ENCODE measurements around the gene DLL1. TPM values are rescaled to one million over a fixed set of nuclear protein-coding genes. Genes with fewer than 3 reads are reported as not detected.
A peak's percentile ranks its signal among the peaks of the same experiment; 100 is the strongest.

DLL1 gene
- total and polyA plus RNA-seq, 8 donors, result 10.8 to 21.6 (median 15.3) TPM

GRCh38 chr6:170296423-170296745 lies 5.5 kb upstream of the DLL1 start:
- DNase-seq (no peak), FAIRE-seq (no peak), ATAC-seq (no peak)
- Histone ChIP-seq H3K27ac (no peak overlapping the region), H3K4me1 (peaks cover 27 to 32% (median 28%) of the 10 kb centered on the region in 3 donors), H3K9me3 (no peaks in the 10 kb centered on the region), H3K27me3 (no peaks in the 10 kb centered on the region), H3K36me3 (no peaks in the 10 kb centered on the region), H3K4me3 (peak overlapping the region; percentile 14 to 75 (median 34))
- intact Hi-C loops (cut with DNase I), result loop anchor here in 1 of 3 donors (10.0 kb wide), 2 partner anchors 332 to 462 kb away; no protein-coding TSS in a partner anchor
- TF ChIP-seq CTCF (IDR thresholded peaks at IDR 0.05), result no peak
- WGBS, 2 donors, result 5 to 7% methylated on average over 20 to 47 of the region's 47 CpGs

- DNase-seq (peak in 4 of 6 donors; percentile 45 to 83 (median 50)), ATAC-seq (peak; percentile 35 to 59 (median 40)), FAIRE-seq (no peak)
- no peaks in the 10 kb centered on the region for H3K36me3 ChIP-seq
- H3K27ac ChIP-seq, result no peak overlapping the region
- H3K27me3 ChIP-seq, result no peaks in the 10 kb centered on the region
- WGBS, 2 donors, result 2% methylated on average over 64 to 109 of the region's 109 CpGs
- H3K4me1 ChIP-seq, result peaks cover 27 to 32% (median 28%) of the 10 kb centered on the region in 3 donors
- H3K4me3 ChIP-seq, result peak overlapping the region; percentile 14 to 75 (median 34)
- no peak for TF ChIP-seq CTCF (IDR thresholded peaks at IDR 0.05)
- H3K9me3 ChIP-seq, result no peaks in the 10 kb centered on the region
- intact Hi-C loops (cut with DNase I), result loop anchor here in 1 of 3 donors (10.0 kb wide), 2 partner anchors 331 to 461 kb away; no protein-coding TSS in a partner anchor
Observed at GRCh38 chr6:170295510-170296422, 4.9 kb upstream of the DLL1 start.

GRCh38 chr6:170294813-170295509 lies 4.1 kb upstream of the DLL1 start:
- DNase-seq, result no peak
- no peak for FAIRE-seq
- no peaks in the 10 kb centered on the region for H3K36me3 ChIP-seq
- no peaks in the 10 kb centered on the region for H3K27me3 ChIP-seq
- WGBS, 2 donors, result 33 to 36% methylated on average over 28 to 30 of the region's 30 CpGs
- no peak for ATAC-seq
- TF ChIP-seq CTCF (IDR thresholded peaks at IDR 0.05), result no peak
- intact Hi-C loops (cut with DNase I), result loop anchor here in 1 of 3 donors (10.0 kb wide), 2 partner anchors 330 to 460 kb away; no protein-coding TSS in a partner anchor
- H3K27ac ChIP-seq, result no peak overlapping the region
- H3K4me1 ChIP-seq, result peaks cover 27 to 32% (median 28%) of the 10 kb centered on the region in 3 donors
- peak overlapping the region in 3 of 4 donors; percentile 14 to 75 (median 47) for H3K4me3 ChIP-seq
- H3K9me3 ChIP-seq, result no peaks in the 10 kb centered on the region

DNA sequence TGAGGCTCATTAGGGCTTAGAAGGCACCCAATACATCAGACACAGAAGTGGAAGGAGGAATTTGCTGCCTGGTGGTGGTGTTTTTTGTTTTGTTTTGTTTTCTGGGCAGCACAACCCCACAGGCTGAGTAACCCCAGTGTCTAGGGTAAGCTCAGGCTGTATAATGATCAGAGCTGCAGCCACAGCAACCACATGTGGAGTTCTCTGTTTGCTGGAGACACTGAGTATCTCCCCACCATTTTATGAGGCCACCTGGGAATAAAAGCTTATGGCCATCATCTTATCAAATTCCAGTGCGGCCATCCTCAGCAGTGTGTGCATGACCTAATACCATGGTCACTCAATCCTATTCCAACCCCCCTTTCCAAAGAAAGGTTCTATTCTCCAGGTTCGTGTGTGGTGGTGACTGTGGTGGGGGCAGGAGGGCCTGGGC lies 3.4 kb upstream of the DLL1 start:
- DNase-seq, result no peak
- Histone ChIP-seq H3K36me3 (no peaks in the 10 kb centered on the region), H3K27me3 (no peaks in the 10 kb centered on the region), H3K4me1 (peaks cover 27 to 32% (median 28%) of the 10 kb centered on the region in 3 donors), H3K27ac (no peak overlapping the region), H3K9me3 (no peaks in the 10 kb centered on the region), H3K4me3 (no peak overlapping the region)
- 50 to 62% methylated on average over 2 of the region's 2 CpGs for WGBS, 2 donors
- ATAC-seq, result no peak
- no peak for FAIRE-seq
- intact Hi-C loops (cut with DNase I), result loop anchor here in 1 of 3 donors (10.0 kb wide), 2 partner anchors 330 to 460 kb away; no protein-coding TSS in a partner anchor
- TF ChIP-seq CTCF (IDR thresholded peaks at IDR 0.05), result no peak
